ENCODE data around the gene LYAR.
"Not testable (repeated sequence)": the region's sequence is repeated elsewhere in the genome, so short reads cannot be mapped to it uniquely, and the experiment has no call there.

DNA sequence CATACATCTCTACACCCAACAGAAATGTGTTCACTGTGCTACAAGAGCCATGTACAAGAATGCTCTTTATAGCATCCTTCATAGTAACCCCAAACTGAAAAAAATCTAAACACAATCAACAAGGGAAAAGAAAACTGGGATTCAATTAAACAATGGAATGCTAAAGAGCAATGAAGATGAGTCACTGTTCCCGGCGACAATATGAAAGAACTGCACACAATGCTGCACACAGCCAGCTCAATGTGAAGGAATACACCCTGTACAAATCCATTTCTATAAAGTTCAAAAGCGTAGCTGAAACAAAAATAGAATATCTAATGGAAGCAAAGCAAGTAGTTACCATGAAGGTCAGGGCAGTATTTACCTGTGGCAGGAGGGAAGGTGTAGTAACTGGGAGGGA lies 50.4 kb downstream of the LYAR start:
- not testable (repeated sequence) for TF ChIP-seq ZFX (IDR thresholded peaks at IDR 0.05)
- TF ChIP-seq, protein P1, sequence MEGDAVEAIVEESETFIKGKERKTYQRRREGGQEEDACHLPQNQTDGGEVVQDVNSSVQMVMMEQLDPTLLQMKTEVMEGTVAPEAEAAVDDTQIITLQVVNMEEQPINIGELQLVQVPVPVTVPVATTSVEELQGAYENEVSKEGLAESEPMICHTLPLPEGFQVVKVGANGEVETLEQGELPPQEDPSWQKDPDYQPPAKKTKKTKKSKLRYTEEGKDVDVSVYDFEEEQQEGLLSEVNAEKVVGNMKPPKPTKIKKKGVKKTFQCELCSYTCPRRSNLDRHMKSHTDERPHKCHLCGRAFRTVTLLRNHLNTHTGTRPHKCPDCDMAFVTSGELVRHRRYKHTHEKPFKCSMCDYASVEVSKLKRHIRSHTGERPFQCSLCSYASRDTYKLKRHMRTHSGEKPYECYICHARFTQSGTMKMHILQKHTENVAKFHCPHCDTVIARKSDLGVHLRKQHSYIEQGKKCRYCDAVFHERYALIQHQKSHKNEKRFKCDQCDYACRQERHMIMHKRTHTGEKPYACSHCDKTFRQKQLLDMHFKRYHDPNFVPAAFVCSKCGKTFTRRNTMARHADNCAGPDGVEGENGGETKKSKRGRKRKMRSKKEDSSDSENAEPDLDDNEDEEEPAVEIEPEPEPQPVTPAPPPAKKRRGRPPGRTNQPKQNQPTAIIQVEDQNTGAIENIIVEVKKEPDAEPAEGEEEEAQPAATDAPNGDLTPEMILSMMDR (conservative IDR thresholded peaks at IDR 0.05): not testable (repeated sequence)
